Adipocyte (in vitro differentiated cells): ENCODE data around the gene FLNB.

ENCODE experiments used
- DNase-seq: peaks from one replicate; pipeline ENCODE4 v3.0.0-alpha.2; 2015; ENCODE audit warnings: low read depth
- H3K27me3 ChIP-seq: replicated peaks from 2 replicates; pipeline ENCODE4 v1.7.0; 2013; ENCODE audit warnings: mild to moderate bottlenecking, low read length, moderate library complexity; ENCODE audit not compliant: control insufficient read depth, insufficient read depth
- H3K36me3 ChIP-seq: 2 replicates; pipeline ENCODE4 v1.7.0; 2013; ENCODE audit warnings: low read length, mild to moderate bottlenecking, moderate library complexity; ENCODE audit not compliant: control insufficient read depth, insufficient read depth, severe bottlenecking
- H3K4me1 ChIP-seq: 2 replicates; pipeline ENCODE4 v1.7.0; 2013; ENCODE audit warnings: mild to moderate bottlenecking, low read length, moderate library complexity; ENCODE audit not compliant: control insufficient read depth, insufficient read depth
- H3K4me3 ChIP-seq: 2 replicates; pipeline ENCODE4 v1.7.0; 2013; ENCODE audit warnings: mild to moderate bottlenecking, low read length, moderate library complexity
- H3K9ac ChIP-seq: 2 replicates; pipeline ENCODE4 v1.7.0; 2013; ENCODE audit warnings: mild to moderate bottlenecking, low read length, moderate library complexity
- H3K9me3 ChIP-seq: 2 replicates; pipeline ENCODE4 v1.7.0; 2013; ENCODE audit warnings: mild to moderate bottlenecking, low read length, moderate library complexity; ENCODE audit not compliant: control insufficient read depth

FLNB gene

GRCh38 chr3:58137306-58137705 is 129.1 kb downstream of the FLNB start:
- Histone ChIP-seq H3K9me3 (no peaks in the 10 kb centered on the region), H3K36me3 (peaks cover 91% of the 10 kb centered on the region), H3K27me3 (no peaks in the 10 kb centered on the region), H3K9ac (no peak overlapping the region), H3K4me1 (no peaks in the 10 kb centered on the region), H3K4me3 (no peak overlapping the region)
- no peak for DNase-seq

GRCh38 chr3:58141766-58142345 is 133.6 kb downstream of the FLNB start:
- Histone ChIP-seq H3K4me1 (peaks cover 9% of the 10 kb centered on the region), H3K27me3 (no peaks in the 10 kb centered on the region), H3K9ac (no peak overlapping the region), H3K9me3 (no peaks in the 10 kb centered on the region), H3K36me3 (peaks cover 81% of the 10 kb centered on the region), H3K4me3 (no peak overlapping the region)
- no peak for DNase-seq

GRCh38 chr3:58143417-58144055 is 135.3 kb downstream of the FLNB start:
- DNase-seq, result no peak
- H3K4me3 ChIP-seq, result no peak overlapping the region
- no peaks in the 10 kb centered on the region for H3K9me3 ChIP-seq
- peaks cover 9% of the 10 kb centered on the region for H3K4me1 ChIP-seq
- peaks cover 81% of the 10 kb centered on the region for H3K36me3 ChIP-seq
- H3K27me3 ChIP-seq, result no peaks in the 10 kb centered on the region
- H3K9ac ChIP-seq, result no peak overlapping the region

GRCh38 chr3:58144478-58145325 is 136.5 kb downstream of the FLNB start:
- peaks cover 81% of the 10 kb centered on the region for H3K36me3 ChIP-seq
- H3K4me3 ChIP-seq, result no peak overlapping the region
- peaks cover 9% of the 10 kb centered on the region for H3K4me1 ChIP-seq
- H3K27me3 ChIP-seq, result no peaks in the 10 kb centered on the region
- no peaks in the 10 kb centered on the region for H3K9me3 ChIP-seq
- no peak for DNase-seq
- no peak overlapping the region for H3K9ac ChIP-seq

- no peaks in the 10 kb centered on the region for H3K27me3 ChIP-seq
- no peak for DNase-seq
- peaks cover 8% of the 10 kb centered on the region for H3K4me1 ChIP-seq
- no peak overlapping the region for H3K4me3 ChIP-seq
- no peak overlapping the region for H3K9ac ChIP-seq
- H3K36me3 ChIP-seq, result peaks cover 83% of the 10 kb centered on the region
- H3K9me3 ChIP-seq, result no peaks in the 10 kb centered on the region
These were observed 139.8 kb downstream of the FLNB start for GRCh38 chr3:58148049-58148448.

GRCh38 chr3:58150130-58150809 is 142.0 kb downstream of the FLNB start:
- Histone ChIP-seq H3K4me3 (no peak overlapping the region), H3K36me3 (peaks cover 94% of the 10 kb centered on the region), H3K4me1 (no peaks in the 10 kb centered on the region), H3K9ac (no peak overlapping the region), H3K9me3 (no peaks in the 10 kb centered on the region), H3K27me3 (no peaks in the 10 kb centered on the region)
- DNase-seq, result peak; percentile 28

GRCh38 chr3:58150810-58151199 is 142.6 kb downstream of the FLNB start:
- no peaks in the 10 kb centered on the region for H3K4me1 ChIP-seq
- H3K9me3 ChIP-seq, result no peaks in the 10 kb centered on the region
- no peak for DNase-seq
- no peak overlapping the region for H3K4me3 ChIP-seq
- H3K9ac ChIP-seq, result no peak overlapping the region
- no peaks in the 10 kb centered on the region for H3K27me3 ChIP-seq
- peaks cover 94% of the 10 kb centered on the region for H3K36me3 ChIP-seq

GRCh38 chr3:58151637-58152036 is 143.4 kb downstream of the FLNB start:
- Histone ChIP-seq H3K4me1 (no peaks in the 10 kb centered on the region), H3K36me3 (peaks cover 94% of the 10 kb centered on the region), H3K27me3 (no peaks in the 10 kb centered on the region), H3K9ac (no peak overlapping the region), H3K9me3 (no peaks in the 10 kb centered on the region), H3K4me3 (no peak overlapping the region)
- no peak for DNase-seq

GRCh38 chr3:58152225-58153015 is 144.2 kb downstream of the FLNB start:
- Histone ChIP-seq H3K4me1 (no peaks in the 10 kb centered on the region), H3K36me3 (peaks cover 93% of the 10 kb centered on the region), H3K9me3 (no peaks in the 10 kb centered on the region)

GRCh38 chr3:58153371-58153770 is 145.1 kb downstream of the FLNB start:
- H3K36me3 ChIP-seq, result peaks cover 93% of the 10 kb centered on the region
- H3K4me3 ChIP-seq, result no peak overlapping the region
- no peak overlapping the region for H3K9ac ChIP-seq
- no peaks in the 10 kb centered on the region for H3K27me3 ChIP-seq
- H3K9me3 ChIP-seq, result no peaks in the 10 kb centered on the region
- H3K4me1 ChIP-seq, result no peaks in the 10 kb centered on the region
- no peak for DNase-seq

More at GRCh38 chr3:58152225-58153015, 144.2 kb downstream of the FLNB start:
- H3K4me3 ChIP-seq, result no peak overlapping the region
- no peak overlapping the region for H3K9ac ChIP-seq
- no peaks in the 10 kb centered on the region for H3K27me3 ChIP-seq
- no peak for DNase-seq
